ENCODE results near the gene NACC1.

DNA sequence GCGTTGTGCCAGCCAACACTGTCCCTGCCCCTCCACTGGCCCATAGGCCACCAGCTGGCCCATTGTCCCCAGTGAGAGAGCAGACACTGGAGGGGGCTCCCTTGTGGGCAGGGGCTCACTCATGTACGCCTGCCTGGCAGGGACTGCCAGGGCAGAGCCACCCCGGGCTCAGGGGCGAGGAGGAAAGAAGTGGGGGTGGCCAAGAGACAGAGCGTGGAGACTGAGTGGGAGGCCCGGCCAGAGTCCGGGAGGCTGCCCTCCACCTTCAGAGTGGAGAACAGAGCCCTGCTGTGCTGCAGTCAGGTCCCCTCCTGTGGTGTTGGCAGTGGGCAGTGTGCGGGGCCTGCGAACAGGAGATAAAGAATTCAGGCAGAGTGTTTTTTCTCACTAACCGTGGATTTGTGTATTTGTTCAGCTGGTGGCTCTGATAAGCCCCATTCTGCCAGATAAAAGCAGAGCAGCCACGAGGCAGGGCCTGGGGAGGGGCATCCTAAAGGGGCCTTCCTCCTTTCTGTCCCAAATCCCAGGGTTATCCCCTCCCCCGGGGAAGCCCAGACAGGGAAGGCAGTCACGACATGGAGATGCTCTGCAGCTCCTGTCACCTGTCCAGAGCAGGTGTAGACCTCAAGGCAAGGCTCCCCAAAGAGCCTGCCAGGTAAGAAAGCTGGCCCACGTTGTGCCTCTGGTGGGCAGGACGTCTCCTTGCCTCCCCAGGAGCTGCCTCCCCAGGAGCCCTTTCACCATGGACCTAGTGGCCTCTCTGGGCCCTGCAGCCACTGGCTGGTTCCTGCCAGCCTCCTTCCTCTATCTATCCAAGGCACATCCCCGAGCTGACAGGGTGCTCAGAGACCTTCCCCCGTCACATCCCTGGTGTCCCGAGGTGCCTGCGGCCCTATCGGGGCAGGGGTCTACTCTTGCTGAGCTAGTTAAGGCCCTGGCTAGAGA is 48.4 kb upstream of the NACC1 start:
- TF ChIP-seq POLR2A (IDR thresholded peaks at IDR 0.05; ENCODE audit: extremely low read depth, insufficient read length) (no peak), CTCF (IDR thresholded peaks at IDR 0.05; ENCODE audit: low read depth, low read length) (no peak), MAX (IDR thresholded peaks at IDR 0.05; ENCODE audit: low read depth, low read length) (no peak)

All from NB4 (cell line).